ENCODE data around the gene AKAP13.

GRCh38 chr15:85603160-85603559 is 222.8 kb downstream of the AKAP13 start:
- TF ChIP-seq CTCF (IDR thresholded peaks at IDR 0.05) (no peak), POLR2A (IDR thresholded peaks at IDR 0.05) (no peak)

Measured in testis (tissue), 2 donors.